Liver (tissue), 9 donors: ENCODE results near the gene VRTN. TPM values are rescaled to one million over a fixed set of nuclear protein-coding genes. Genes with fewer than 3 reads are reported as not detected.

Experiments used
- DNase-seq: peaks from one replicate; pipeline ENCODE4 v3.0.0-alpha.2; 2017; ENCODE audit warnings: low spot score
- H3K27ac ChIP-seq, 2 donors: one replicate each; pipeline ENCODE4 v1.7.0; 2013; ENCODE audit warnings: inconsistent platforms in 2 of 2, low read length in 2 of 2, control low read depth in 1 of 2, low read depth in 1 of 2, mild to moderate bottlenecking in 1 of 2
- H3K27me3 ChIP-seq, 4 donors: one replicate each; pipeline versions ENCODE4 v1.6.1 to v1.7.0; 2013; ENCODE audit warnings: low read length in 3 of 4, inconsistent platforms in 1 of 4, mild to moderate bottlenecking in 1 of 4, moderate library complexity in 1 of 4; ENCODE audit not compliant: control insufficient read depth in 4 of 4, insufficient read depth in 4 of 4
- H3K36me3 ChIP-seq, 4 donors: one replicate each; pipeline versions ENCODE4 v1.6.1 to v1.7.0; 2013; ENCODE audit warnings: low read length in 3 of 4, mild to moderate bottlenecking in 3 of 4, low read depth in 1 of 4, moderate library complexity in 1 of 4; ENCODE audit not compliant: control insufficient read depth in 4 of 4, insufficient read depth in 3 of 4
- H3K4me1 ChIP-seq, 4 donors: one replicate each; pipeline versions ENCODE4 v1.6.1 to v1.7.0; 2013; ENCODE audit warnings: low read length in 3 of 4, mild to moderate bottlenecking in 3 of 4, moderate library complexity in 1 of 4; ENCODE audit not compliant: control insufficient read depth in 4 of 4, insufficient read depth in 4 of 4
- H3K4me3 ChIP-seq, 3 donors: one replicate each; pipeline versions ENCODE4 v1.6.1 to v1.7.0; 2013; ENCODE audit warnings: low read length in 3 of 3, control low read depth in 1 of 3, low read depth in 1 of 3, mild to moderate bottlenecking in 1 of 3
- H3K9ac ChIP-seq, 2 donors: one replicate each; pipeline ENCODE4 v1.7.0; 2013; ENCODE audit warnings: low read length in 2 of 2, mild to moderate bottlenecking in 2 of 2, moderate library complexity in 2 of 2, control low read depth in 1 of 2, low read depth in 1 of 2
- H3K9me3 ChIP-seq, 4 donors: one replicate each; pipeline versions ENCODE4 v1.6.1 to v1.7.0; 2013; ENCODE audit warnings: low read length in 3 of 4; ENCODE audit not compliant: control insufficient read depth in 4 of 4
- FOXA1 ChIP-seq: IDR thresholded peaks from 2 replicates; pipeline ENCODE4 v1.6.1; 2016; ENCODE audit warnings: antibody characterized with exemption
- FOXA2 ChIP-seq: IDR thresholded peaks from 2 replicates; pipeline ENCODE4 v1.6.1; 2016; ENCODE audit warnings: antibody characterized with exemption
- HNF4A ChIP-seq, 2 donors: conservative IDR thresholded peaks; 2 replicates each; pipeline ENCODE4 v1.6.1; 2016; ENCODE audit warnings: antibody characterized with exemption in 2 of 2, mild to moderate bottlenecking in 2 of 2
- HNF4G ChIP-seq: IDR thresholded peaks from 2 replicates; pipeline ENCODE4 v1.6.1; 2016; ENCODE audit warnings: antibody characterized with exemption
- JUND ChIP-seq, 2 donors: IDR thresholded peaks; 2 replicates each; pipeline ENCODE4 v1.6.1; 2016; ENCODE audit warnings: antibody characterized with exemption in 2 of 2
- NR2F2 ChIP-seq: IDR thresholded peaks from 2 replicates; pipeline ENCODE4 v1.6.1; 2016; ENCODE audit warnings: antibody characterized with exemption
- RAD21 ChIP-seq, 2 donors: IDR thresholded peaks; 2 replicates each; pipeline ENCODE4 v1.6.1; 2016; ENCODE audit warnings: antibody characterized with exemption in 2 of 2, mild to moderate bottlenecking in 2 of 2
- RXRA ChIP-seq, 2 donors: IDR thresholded peaks; 2 replicates each; pipeline ENCODE4 v1.6.1; 2017 to 2018; ENCODE audit warnings: antibody characterized with exemption in 2 of 2, mild to moderate bottlenecking in 1 of 2
- SP1 ChIP-seq: IDR thresholded peaks from 2 replicates; pipeline ENCODE4 v1.6.1; 2018; ENCODE audit warnings: antibody characterized with exemption, mild to moderate bottlenecking
- YY1 ChIP-seq: IDR thresholded peaks from 2 replicates; pipeline ENCODE4 v1.6.1; 2016; ENCODE audit warnings: antibody characterized with exemption, mild to moderate bottlenecking
- WGBS: extraction: QIAGEN DNeasy Blood & Tissue Kit; methylation state at CpG from one replicate; pipeline ENCODE4 v1.1.7; 2013; 5-methylcytosine and 5-hydroxymethylcytosine counted together
- polyA plus RNA-seq, 2 donors: library from polyadenylated mRNA; stranded (reverse) in 1 of 2; unstranded in 1 of 2; fragments of 200-250 nt in 1 of 2; fragments of >200 nt in 1 of 2; fragmentation: Nextera tagmentation in 1 of 2; extraction: Ambion mirVana in 1 of 2; gene quantifications; one replicate each; pipeline versions ENCODE4 v1.2.1 to v1.2.3, GENCODE V29; 2013 to 2015
- total RNA-seq, 2 donors: library from RNA; depleted of rRNA; stranded (reverse); fragments of >200 nt; gene quantifications; one replicate each; pipeline ENCODE4 v1.2.3, GENCODE V29; 2014
- TF ChIP-seq, protein P1 (sequence below): IDR thresholded peaks from 2 replicates; pipeline ENCODE4 v1.6.1; 2016; ENCODE audit warnings: antibody characterized with exemption, mild to moderate bottlenecking
- TF ChIP-seq, protein P2 (sequence below): IDR thresholded peaks from 2 replicates; pipeline ENCODE4 v1.6.1; 2016; ENCODE audit warnings: antibody characterized with exemption
- donor health status: healthy.
- donor health status: healthy.
- donor health status: healthy.
- donor health status: healthy.
- donor health status: healthy.

The VRTN gene
- total and polyA plus RNA-seq, 4 donors = not detected

DNA sequence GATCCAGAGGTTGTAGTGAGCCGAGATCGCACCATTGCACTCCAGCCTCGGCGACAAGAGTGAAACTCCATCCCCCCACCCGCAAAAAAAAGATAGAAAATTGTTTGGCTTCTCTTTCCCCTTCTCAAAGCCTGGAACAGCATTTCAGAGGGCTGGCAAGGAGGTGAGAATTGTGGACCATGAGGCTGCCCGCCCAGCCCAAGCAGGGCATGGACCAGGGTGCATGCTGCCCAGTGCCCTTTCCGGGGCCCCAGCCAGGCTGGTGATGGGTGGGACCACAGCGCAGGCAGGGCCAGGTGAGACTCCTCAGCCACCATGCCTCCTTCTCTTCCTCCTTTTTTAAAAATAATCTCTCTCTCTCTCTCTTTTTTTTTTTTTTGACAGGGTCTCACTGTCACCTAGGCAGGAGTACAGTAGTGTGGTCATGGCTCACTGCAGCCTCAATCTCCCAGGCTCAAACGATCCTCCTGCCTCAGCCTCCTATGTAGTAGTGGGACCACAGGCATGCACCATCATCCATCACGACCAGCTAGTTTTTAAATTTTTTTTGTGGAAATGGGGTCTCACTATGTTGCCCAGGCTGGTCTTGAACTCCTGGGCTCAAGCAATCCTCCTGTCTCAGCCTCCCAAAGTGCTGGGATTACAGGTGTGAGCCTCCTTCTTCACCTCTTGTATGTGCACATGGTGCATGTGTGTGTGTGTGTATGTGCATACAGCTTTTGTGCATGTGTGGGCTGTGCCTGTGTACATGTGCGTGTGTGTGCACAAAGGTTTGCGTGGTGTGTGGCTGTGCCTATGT, 55.5 kb downstream of the VRTN start:
- Histone ChIP-seq H3K9ac (no peak overlapping the region), H3K9me3 (no peaks in the 10 kb centered on the region), H3K4me3 (no peak overlapping the region), H3K4me1 (peaks cover 0 to 8% (median 2%) of the 10 kb centered on the region in 4 donors), H3K27me3 (no peaks in the 10 kb centered on the region), H3K36me3 (no peaks in the 10 kb centered on the region), H3K27ac (no peak overlapping the region)
- TF ChIP-seq, protein P1, sequence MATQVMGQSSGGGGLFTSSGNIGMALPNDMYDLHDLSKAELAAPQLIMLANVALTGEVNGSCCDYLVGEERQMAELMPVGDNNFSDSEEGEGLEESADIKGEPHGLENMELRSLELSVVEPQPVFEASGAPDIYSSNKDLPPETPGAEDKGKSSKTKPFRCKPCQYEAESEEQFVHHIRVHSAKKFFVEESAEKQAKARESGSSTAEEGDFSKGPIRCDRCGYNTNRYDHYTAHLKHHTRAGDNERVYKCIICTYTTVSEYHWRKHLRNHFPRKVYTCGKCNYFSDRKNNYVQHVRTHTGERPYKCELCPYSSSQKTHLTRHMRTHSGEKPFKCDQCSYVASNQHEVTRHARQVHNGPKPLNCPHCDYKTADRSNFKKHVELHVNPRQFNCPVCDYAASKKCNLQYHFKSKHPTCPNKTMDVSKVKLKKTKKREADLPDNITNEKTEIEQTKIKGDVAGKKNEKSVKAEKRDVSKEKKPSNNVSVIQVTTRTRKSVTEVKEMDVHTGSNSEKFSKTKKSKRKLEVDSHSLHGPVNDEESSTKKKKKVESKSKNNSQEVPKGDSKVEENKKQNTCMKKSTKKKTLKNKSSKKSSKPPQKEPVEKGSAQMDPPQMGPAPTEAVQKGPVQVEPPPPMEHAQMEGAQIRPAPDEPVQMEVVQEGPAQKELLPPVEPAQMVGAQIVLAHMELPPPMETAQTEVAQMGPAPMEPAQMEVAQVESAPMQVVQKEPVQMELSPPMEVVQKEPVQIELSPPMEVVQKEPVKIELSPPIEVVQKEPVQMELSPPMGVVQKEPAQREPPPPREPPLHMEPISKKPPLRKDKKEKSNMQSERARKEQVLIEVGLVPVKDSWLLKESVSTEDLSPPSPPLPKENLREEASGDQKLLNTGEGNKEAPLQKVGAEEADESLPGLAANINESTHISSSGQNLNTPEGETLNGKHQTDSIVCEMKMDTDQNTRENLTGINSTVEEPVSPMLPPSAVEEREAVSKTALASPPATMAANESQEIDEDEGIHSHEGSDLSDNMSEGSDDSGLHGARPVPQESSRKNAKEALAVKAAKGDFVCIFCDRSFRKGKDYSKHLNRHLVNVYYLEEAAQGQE = no peak
- TF ChIP-seq FOXA2 = no peak
- TF ChIP-seq FOXA1 = no peak
- TF ChIP-seq RAD21 (IDR thresholded peaks at IDR 0.05) = no peak
- TF ChIP-seq NR2F2 = no peak
- TF ChIP-seq YY1 = no peak
- no peak for TF ChIP-seq JUND (IDR thresholded peaks at IDR 0.05)
- no peak for TF ChIP-seq HNF4G
- 86% methylated on average over 12 of the region's 12 CpGs for WGBS
- no peak for DNase-seq

DNA sequence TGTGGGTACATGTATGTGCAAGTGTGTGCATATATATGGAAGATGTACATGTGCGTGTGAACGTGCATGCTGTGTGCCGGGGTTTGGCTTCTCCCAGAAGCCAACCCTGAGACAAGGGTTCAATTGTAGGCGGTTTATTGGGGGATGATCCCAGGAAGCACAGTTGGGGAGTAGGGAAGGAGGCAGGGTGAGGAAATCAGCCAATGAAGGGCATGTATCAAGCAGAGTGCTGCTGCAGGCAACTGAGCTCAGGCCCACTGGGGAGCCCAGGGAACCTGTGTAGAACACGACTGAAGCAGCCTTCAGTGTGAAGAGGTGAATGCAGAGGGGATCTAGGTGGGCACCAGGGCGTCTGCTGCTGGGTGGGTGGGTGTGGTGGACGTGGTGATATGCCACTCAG, 56.2 kb downstream of the VRTN start:
- H3K4me1 ChIP-seq = peaks cover 0 to 8% (median 2%) of the 10 kb centered on the region in 4 donors
- TF ChIP-seq NR2F2 = no peak
- TF ChIP-seq, protein P1 = no peak
- TF ChIP-seq RXRA (IDR thresholded peaks at IDR 0.05) = no peak
- TF ChIP-seq, protein P2, sequence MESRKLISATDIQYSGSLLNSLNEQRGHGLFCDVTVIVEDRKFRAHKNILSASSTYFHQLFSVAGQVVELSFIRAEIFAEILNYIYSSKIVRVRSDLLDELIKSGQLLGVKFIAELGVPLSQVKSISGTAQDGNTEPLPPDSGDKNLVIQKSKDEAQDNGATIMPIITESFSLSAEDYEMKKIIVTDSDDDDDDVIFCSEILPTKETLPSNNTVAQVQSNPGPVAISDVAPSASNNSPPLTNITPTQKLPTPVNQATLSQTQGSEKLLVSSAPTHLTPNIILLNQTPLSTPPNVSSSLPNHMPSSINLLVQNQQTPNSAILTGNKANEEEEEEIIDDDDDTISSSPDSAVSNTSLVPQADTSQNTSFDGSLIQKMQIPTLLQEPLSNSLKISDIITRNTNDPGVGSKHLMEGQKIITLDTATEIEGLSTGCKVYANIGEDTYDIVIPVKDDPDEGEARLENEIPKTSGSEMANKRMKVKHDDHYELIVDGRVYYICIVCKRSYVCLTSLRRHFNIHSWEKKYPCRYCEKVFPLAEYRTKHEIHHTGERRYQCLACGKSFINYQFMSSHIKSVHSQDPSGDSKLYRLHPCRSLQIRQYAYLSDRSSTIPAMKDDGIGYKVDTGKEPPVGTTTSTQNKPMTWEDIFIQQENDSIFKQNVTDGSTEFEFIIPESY = no peak
- TF ChIP-seq RAD21 (IDR thresholded peaks at IDR 0.05) = no peak
- no peak for TF ChIP-seq HNF4A (conservative IDR thresholded peaks at IDR 0.05)
- no peak for TF ChIP-seq YY1
- no peak for TF ChIP-seq SP1
- no peaks in the 10 kb centered on the region for H3K36me3 ChIP-seq
- H3K27ac ChIP-seq = no peak overlapping the region
- no peak overlapping the region for H3K9ac ChIP-seq
- no peaks in the 10 kb centered on the region for H3K9me3 ChIP-seq
- H3K4me3 ChIP-seq = no peak overlapping the region
- DNase-seq = no peak
- no peaks in the 10 kb centered on the region for H3K27me3 ChIP-seq
- WGBS = 74% methylated on average over 7 of the region's 7 CpGs
